ENCODE data around the gene TRIM69.
"Not testable (repeated sequence)": the region's sequence is repeated elsewhere in the genome, so short reads cannot be mapped to it uniquely, and the experiment has no call there.

Gene TRIM69

DNA sequence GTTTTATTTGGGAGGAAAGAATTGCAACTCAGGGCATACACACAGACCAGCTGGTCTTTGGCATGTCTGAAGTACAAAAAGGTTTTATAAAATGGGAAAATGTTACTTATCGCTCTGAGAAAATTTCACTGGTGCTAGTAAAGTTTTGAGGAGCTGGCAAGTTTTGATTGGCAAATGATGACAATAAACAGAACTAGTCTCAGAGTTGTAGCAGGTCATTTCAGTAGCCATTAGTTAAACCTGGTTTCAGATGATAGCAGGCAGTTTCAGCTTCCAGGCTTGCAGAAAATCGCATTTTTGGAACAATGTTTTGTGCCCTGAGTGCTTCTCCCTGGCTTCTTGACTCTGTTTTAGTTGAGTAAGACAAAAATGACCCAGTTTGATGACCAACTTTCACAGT lies 14.3 kb upstream of the TRIM69 start:
- TF ChIP-seq, protein P1, sequence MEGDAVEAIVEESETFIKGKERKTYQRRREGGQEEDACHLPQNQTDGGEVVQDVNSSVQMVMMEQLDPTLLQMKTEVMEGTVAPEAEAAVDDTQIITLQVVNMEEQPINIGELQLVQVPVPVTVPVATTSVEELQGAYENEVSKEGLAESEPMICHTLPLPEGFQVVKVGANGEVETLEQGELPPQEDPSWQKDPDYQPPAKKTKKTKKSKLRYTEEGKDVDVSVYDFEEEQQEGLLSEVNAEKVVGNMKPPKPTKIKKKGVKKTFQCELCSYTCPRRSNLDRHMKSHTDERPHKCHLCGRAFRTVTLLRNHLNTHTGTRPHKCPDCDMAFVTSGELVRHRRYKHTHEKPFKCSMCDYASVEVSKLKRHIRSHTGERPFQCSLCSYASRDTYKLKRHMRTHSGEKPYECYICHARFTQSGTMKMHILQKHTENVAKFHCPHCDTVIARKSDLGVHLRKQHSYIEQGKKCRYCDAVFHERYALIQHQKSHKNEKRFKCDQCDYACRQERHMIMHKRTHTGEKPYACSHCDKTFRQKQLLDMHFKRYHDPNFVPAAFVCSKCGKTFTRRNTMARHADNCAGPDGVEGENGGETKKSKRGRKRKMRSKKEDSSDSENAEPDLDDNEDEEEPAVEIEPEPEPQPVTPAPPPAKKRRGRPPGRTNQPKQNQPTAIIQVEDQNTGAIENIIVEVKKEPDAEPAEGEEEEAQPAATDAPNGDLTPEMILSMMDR (IDR thresholded peaks at IDR 0.05; ENCODE audit: borderline replicate concordance, control extremely low read depth, extremely low read depth, insufficient read depth, missing control alignments): no peak
- DNase-seq (ENCODE audit: low spot score): no peak
- in situ Hi-C loops (cut with MboI; ENCODE audit: low sequenced_read_pairs, unreplicated experiment): no loop called here

- TF ChIP-seq, protein P1 (IDR thresholded peaks at IDR 0.05; ENCODE audit: borderline replicate concordance, control extremely low read depth, extremely low read depth, insufficient read depth, missing control alignments): no peak
- DNase-seq (ENCODE audit: low spot score): no peak
- in situ Hi-C loops (cut with MboI; ENCODE audit: low sequenced_read_pairs, unreplicated experiment): no loop called here
Observed at GRCh38 chr15:44726136-44726535, 10.2 kb upstream of the TRIM69 start.

DNA sequence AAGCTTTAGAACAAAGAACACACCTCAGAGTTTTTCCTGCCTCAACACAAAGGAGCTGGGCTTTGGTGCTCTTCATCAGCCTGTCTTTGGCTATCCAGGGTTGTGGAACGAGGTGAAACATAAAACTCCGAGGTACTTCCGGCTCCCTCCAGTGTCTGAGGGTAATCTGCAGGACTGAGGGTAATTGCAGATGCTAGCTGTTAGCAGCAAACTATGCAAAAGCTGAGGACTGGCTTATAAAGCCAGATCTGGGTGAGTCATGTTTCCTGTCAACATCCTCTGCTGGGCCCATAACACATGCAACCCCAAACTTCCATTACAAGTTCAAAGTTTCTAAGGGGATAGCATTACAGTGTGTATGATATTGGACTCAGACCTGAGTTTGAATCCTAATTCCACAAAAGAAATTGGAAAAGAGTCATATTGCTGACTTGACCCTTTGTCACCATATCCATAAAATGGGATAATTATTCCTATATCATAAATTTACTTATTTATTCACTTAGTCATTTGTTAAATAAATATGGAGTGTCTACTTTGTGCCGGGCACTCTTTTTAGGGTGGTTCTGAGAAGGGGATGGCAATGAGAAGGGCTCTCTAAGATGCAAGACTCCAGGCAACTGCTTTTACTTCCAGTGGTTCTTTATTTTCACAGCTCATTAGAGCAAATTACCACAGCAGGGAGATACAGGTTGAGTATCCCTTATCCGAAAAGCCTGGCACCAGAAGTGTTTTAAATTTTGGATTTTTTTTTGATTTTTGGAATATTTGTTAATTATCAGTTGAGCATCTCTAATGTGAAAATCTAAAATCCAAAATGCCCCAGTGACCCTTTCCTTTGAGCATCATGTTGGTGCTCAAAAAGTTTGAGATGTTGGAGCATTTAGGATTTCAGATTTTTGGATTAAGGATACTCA lies 9.5 kb upstream of the TRIM69 start:
- TF ChIP-seq, protein P1 (IDR thresholded peaks at IDR 0.05; ENCODE audit: borderline replicate concordance, control extremely low read depth, extremely low read depth, insufficient read depth, missing control alignments): no peak
- DNase-seq (ENCODE audit: low spot score): peak; percentile 61
- in situ Hi-C loops (cut with MboI; ENCODE audit: low sequenced_read_pairs, unreplicated experiment): no loop called here

DNA sequence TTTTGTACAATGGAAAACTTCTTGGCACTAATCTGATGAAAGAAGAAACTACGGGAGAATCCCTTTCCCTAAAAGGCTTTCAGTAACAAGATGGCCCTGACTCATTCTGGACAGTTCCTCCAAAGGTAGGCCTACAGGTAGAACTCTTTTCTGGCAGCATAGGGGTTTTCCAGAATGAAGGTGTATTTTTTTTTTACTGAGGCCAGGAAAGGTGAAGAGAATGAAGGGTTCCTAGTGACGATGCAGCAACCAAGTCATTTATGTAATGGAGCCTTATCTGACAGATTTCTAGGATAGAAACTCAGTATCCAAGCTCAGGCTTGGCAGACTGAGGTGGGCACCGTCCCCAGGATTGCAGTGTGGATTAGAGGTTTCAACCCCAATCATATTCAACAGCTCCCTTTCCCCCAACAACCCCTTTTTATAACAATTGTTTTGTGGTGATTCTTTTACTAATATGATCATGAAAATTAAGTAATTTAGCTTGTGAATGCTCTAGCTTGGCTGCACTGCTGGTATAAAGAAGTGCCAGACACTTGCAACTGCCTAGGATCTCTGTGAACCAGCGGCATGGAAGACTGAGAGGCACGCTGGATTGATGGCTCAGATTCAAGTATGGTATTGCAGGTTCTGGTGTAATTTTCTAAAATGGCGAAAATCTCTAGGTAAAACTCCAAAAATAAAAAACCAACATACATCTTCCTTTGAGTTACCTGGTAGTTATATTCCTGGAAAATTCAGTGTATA lies 8.7 kb upstream of the TRIM69 start:
- DNase-seq (ENCODE audit: low spot score): no peak
- TF ChIP-seq, protein P1 (IDR thresholded peaks at IDR 0.05; ENCODE audit: borderline replicate concordance, control extremely low read depth, extremely low read depth, insufficient read depth, missing control alignments): no peak
- in situ Hi-C loops (cut with MboI; ENCODE audit: low sequenced_read_pairs, unreplicated experiment): no loop called here

- in situ Hi-C loops (cut with MboI; ENCODE audit: low sequenced_read_pairs, unreplicated experiment); DNase-seq (ENCODE audit: low spot score): not testable (repeated sequence)
Observed at GRCh38 chr15:44728232-44728575, 8.1 kb upstream of the TRIM69 start.

GRCh38 chr15:44728576-44729407 lies 7.5 kb upstream of the TRIM69 start:
- DNase-seq (ENCODE audit: low spot score): peak; percentile 88
- TF ChIP-seq, protein P1 (IDR thresholded peaks at IDR 0.05; ENCODE audit: borderline replicate concordance, control extremely low read depth, extremely low read depth, insufficient read depth, missing control alignments): no peak
- in situ Hi-C loops (cut with MboI; ENCODE audit: low sequenced_read_pairs, unreplicated experiment): no loop called here

Data from GM13976 (cell line).